HepG2 (cell line): ENCODE measurements around the gene CCDC3. TPM values are rescaled to one million over a fixed set of nuclear protein-coding genes. Genes with fewer than 3 reads are reported as not detected.

Experiments used
- ATAC-seq: fragments of 200-7000 bp; cut with Tn5 transposase; 3 replicates; pipeline ENCODE4 v1.9.1; 2020; ENCODE audit warnings: mild to moderate bottlenecking, moderate library complexity
- BruUV-seq: library from RNA; stranded (reverse); fragments of 400-500 nt; replicated peaks from 2 replicates; lab custom pipeline; 2021; lab: Mats Ljungman, UMichigan
- CTCF ChIA-PET: fragments of 300-600 bp; formaldehyde crosslinking; extraction: SDS; loops from one replicate; lab custom pipeline; 2021; ENCODE audit warnings: low total read pairs, inconsistent platforms, low intra/inter-chr PET ratio; lab: Yijun Ruan, JAX
- POLR2A ChIA-PET: fragments of 350-600 bp; sonication (Branson Sonifier 250); formaldehyde crosslinking; loops from one replicate; lab custom pipeline; 2020; ENCODE audit warnings: antibody characterized with exemption, inconsistent platforms; lab: Yijun Ruan, JAX
- DNase-seq: peaks from one replicate; pipeline ENCODE4 v3.0.0-alpha.2; 2015; ENCODE audit warnings: low spot score
- FAIRE-seq: peaks from 3 replicates; lab custom pipeline; 2011; peaks lifted over from hg19 to GRCh38; lab: Jason Lieb, UNC
- H2AFZ ChIP-seq: one replicate; pipeline ENCODE4 v1.6.1; 2011; ENCODE audit warnings: low read length, inconsistent platforms
- H3K27ac ChIP-seq: fragments of 300-600 bp; 3 replicates; pipeline ENCODE4 v1.8.0; 2011; ENCODE audit warnings: mixed run types, mild to moderate bottlenecking, mixed read lengths, low read length, inconsistent platforms; ENCODE audit not compliant: insufficient read depth; ENCODE audit errors: extremely low read length
- H3K27me3 ChIP-seq, 2 experiments: fragments of 200-600 bp in 1 of 2; 2 replicates in 1 of 2; 3 replicates in 1 of 2; pipeline versions ENCODE4 v1.6.0 to v1.8.0; 2011; ENCODE audit warnings: low read length in 2 of 2, mild to moderate bottlenecking in 2 of 2, moderate library complexity in 2 of 2, inconsistent platforms in 1 of 2; ENCODE audit not compliant: insufficient read depth in 2 of 2, control insufficient read depth in 1 of 2
- H3K36me3 ChIP-seq, 2 experiments: fragments of 200-600 bp in 1 of 2; replicated peaks in 1 of 2; 2 replicates in 1 of 2; 3 replicates in 1 of 2; pipeline versions ENCODE4 v1.5.1 to v1.8.0; 2011; ENCODE audit warnings: low read length in 2 of 2, inconsistent platforms in 1 of 2; ENCODE audit not compliant: insufficient read depth in 2 of 2, control insufficient read depth in 1 of 2
- H3K4me1 ChIP-seq: 2 replicates; pipeline ENCODE4 v1.5.1; 2012; ENCODE audit warnings: low read length, inconsistent platforms; ENCODE audit not compliant: insufficient read depth
- H3K4me2 ChIP-seq: 2 replicates; pipeline ENCODE4 v1.6.0; 2011; ENCODE audit warnings: low read depth, low read length, inconsistent platforms
- H3K4me3 ChIP-seq, 3 experiments: fragments of 200-600 bp in 1 of 3; sonication (generic), shearing (Covaris generic) in 1 of 3; replicated peaks in 1 of 3; 2 replicates each; pipeline ENCODE4 v1.5.1; 2011 to 2016; ENCODE audit warnings: low read length in 3 of 3, inconsistent platforms in 2 of 3, low read depth in 2 of 3, mild to moderate bottlenecking in 2 of 3, control low read depth in 1 of 3, mixed read lengths in 1 of 3; ENCODE audit not compliant: insufficient read depth in 1 of 3
- H3K79me2 ChIP-seq: one replicate; pipeline ENCODE4 v1.6.1; 2011; ENCODE audit warnings: low read length, inconsistent platforms; ENCODE audit not compliant: insufficient read depth
- H3K9ac ChIP-seq: 2 replicates; pipeline ENCODE4 v1.6.0; 2011; ENCODE audit warnings: mild to moderate bottlenecking, low read depth, low read length, inconsistent platforms; ENCODE audit not compliant: insufficient read depth
- H3K9me3 ChIP-seq: 2 replicates; pipeline ENCODE4 v1.5.1; 2012; ENCODE audit warnings: mild to moderate bottlenecking, low read length
- H4K20me1 ChIP-seq: 2 replicates; pipeline ENCODE4 v1.6.0; 2011; ENCODE audit warnings: inconsistent platforms, mild to moderate bottlenecking, low read length, moderate library complexity; ENCODE audit not compliant: insufficient read depth
- AGO2 ChIP-seq: fragments of 200-400 bp; formaldehyde crosslinking; optimal IDR thresholded peaks from 2 replicates; pipeline ENCODE3; 2017; ENCODE audit warnings: mild to moderate bottlenecking, low read depth, low read length, moderate library complexity
- CBX1 ChIP-seq: IDR thresholded peaks from one replicate; pipeline ENCODE4 v1.6.1; 2016; ENCODE audit warnings: antibody characterized with exemption, low read depth
- KDM6A ChIP-seq: IDR thresholded peaks from 2 replicates; pipeline ENCODE4 v1.6.1; 2016; ENCODE audit warnings: low read depth
- MIXL1 ChIP-seq: IDR thresholded peaks from 2 replicates; pipeline ENCODE4 v1.6.1; 2016
- NKX3-1 ChIP-seq: sonication (generic); formaldehyde crosslinking; IDR thresholded peaks from 2 replicates; pipeline ENCODE4 v1.5.0; 2020; ENCODE audit warnings: missing genetic modification reagents
- NPAS2 ChIP-seq: sonication (generic); formaldehyde crosslinking; IDR thresholded peaks from 2 replicates; pipeline ENCODE4 v1.8.0; 2022; ENCODE audit warnings: mild to moderate bottlenecking, missing genetic modification reagents, borderline replicate concordance
- RAD21 ChIP-seq: fragments of 450-650 bp; formaldehyde crosslinking; IDR thresholded peaks from 2 replicates; pipeline ENCODE4 v1.5.0; 2020; ENCODE audit warnings: mild to moderate bottlenecking
- SETDB1 ChIP-seq: sonication (generic); formaldehyde crosslinking; IDR thresholded peaks from 2 replicates; pipeline ENCODE4 v1.5.1; 2020; ENCODE audit warnings: missing genetic modification reagents, mild to moderate bottlenecking, borderline replicate concordance
- STAG1 ChIP-seq: sonication (generic); formaldehyde crosslinking; IDR thresholded peaks from 2 replicates; pipeline ENCODE4 v1.4.0; 2020; ENCODE audit warnings: missing genetic modification reagents
- THAP8 ChIP-seq: sonication (generic); formaldehyde crosslinking; IDR thresholded peaks from 2 replicates; pipeline ENCODE4 v1.5.1; 2020; ENCODE audit warnings: missing genetic modification reagents, mild to moderate bottlenecking, borderline replicate concordance
- ZFP41 ChIP-seq: sonication (generic); formaldehyde crosslinking; IDR thresholded peaks from 2 replicates; pipeline ENCODE4 v1.4.0; 2020; ENCODE audit warnings: mild to moderate bottlenecking, missing genetic modification reagents, borderline replicate concordance
- ZMYM3 ChIP-seq: sonication (generic); formaldehyde crosslinking; IDR thresholded peaks from 2 replicates; pipeline ENCODE4 v1.5.1; 2020; ENCODE audit warnings: mild to moderate bottlenecking, missing genetic modification reagents
- ZNF260 ChIP-seq: sonication (generic); formaldehyde crosslinking; IDR thresholded peaks from 2 replicates; pipeline ENCODE4 v1.4.0; 2020; ENCODE audit warnings: missing genetic modification reagents, low read depth, mild to moderate bottlenecking, borderline replicate concordance
- ZNF598 ChIP-seq: sonication (generic); formaldehyde crosslinking; IDR thresholded peaks from 2 replicates; pipeline ENCODE4 v1.5.1; 2020; ENCODE audit warnings: mild to moderate bottlenecking, missing genetic modification reagents, borderline replicate concordance
- ZNF773 ChIP-seq: sonication (generic); formaldehyde crosslinking; IDR thresholded peaks from 2 replicates; pipeline ENCODE4 v1.4.0; 2020; ENCODE audit warnings: missing genetic modification reagents, borderline replicate concordance
- ZNF777 ChIP-seq: sonication (generic); formaldehyde crosslinking; IDR thresholded peaks from 2 replicates; pipeline ENCODE4 v1.4.0; 2020; ENCODE audit warnings: missing genetic modification reagents
- ZNF839 ChIP-seq: sonication (generic); formaldehyde crosslinking; IDR thresholded peaks from 2 replicates; pipeline ENCODE4 v1.4.0; 2020; ENCODE audit warnings: missing genetic modification reagents, mild to moderate bottlenecking, borderline replicate concordance
- ZNF878 ChIP-seq: sonication (generic); formaldehyde crosslinking; IDR thresholded peaks from 2 replicates; pipeline ENCODE4 v1.8.1; 2023; ENCODE audit warnings: mild to moderate bottlenecking, missing genetic modification reagents, moderate library complexity
- ZNF891 ChIP-seq: sonication (generic); formaldehyde crosslinking; IDR thresholded peaks from 2 replicates; pipeline ENCODE4 v1.5.0; 2020; ENCODE audit warnings: mild to moderate bottlenecking, missing genetic modification reagents
- ZSCAN25 ChIP-seq: sonication (generic); formaldehyde crosslinking; IDR thresholded peaks from 2 replicates; pipeline ENCODE4 v1.8.0; 2022; ENCODE audit warnings: mild to moderate bottlenecking, missing genetic modification reagents
- WGBS: methylation state at CpG from one replicate; pipeline ENCODE4 v1.1.6; 2017; ENCODE audit warnings: low lambda C conversion rate; 5-methylcytosine and 5-hydroxymethylcytosine counted together
- in situ Hi-C: cut with HindIII; loops from 2 replicates; pipeline ENCODE4 v1.10.0; 2017; ENCODE audit warnings: low pct_unique_long_range_greater_than_20kb; ENCODE audit not compliant: extremely low pct_ligation_motif_present
- intact Hi-C: fragments of 100-400 bp; cut with micrococcal nuclease; formaldehyde crosslinking; loops from one replicate; pipeline ENCODE4 v1.10.0; 2022; ENCODE audit not compliant: unreplicated experiment
- polyA plus RNA-seq, 8 experiments: library from polyadenylated mRNA; depleted of rRNA in 3 of 8; stranded (reverse) in 7 of 8; unstranded in 1 of 8; fragments of >200 nt; fragmentation: Illumina TruSeq in 4 of 8; extraction: Trizol in 4 of 8; gene quantifications; 2 replicates each; pipeline versions ENCODE4 v1.2.1 to v1.2.3, GENCODE V29; 2011 to 2016; ENCODE audit warnings: low read depth in 4 of 8, missing spikeins in 1 of 8, mixed read lengths in 1 of 8; ENCODE audit not compliant: insufficient read depth in 1 of 8
- total RNA-seq, 5 experiments: library from RNA; depleted of rRNA; stranded (reverse); fragments of >200 nt; fragmentation: Illumina TruSeq; extraction: Trizol; gene quantifications; 2 replicates each; pipeline ENCODE4 v1.2.3, GENCODE V29; 2016; ENCODE audit warnings: low read depth in 1 of 5
- TF ChIP-seq, protein P1 (sequence below): sonication (generic); formaldehyde crosslinking; IDR thresholded peaks from 2 replicates; pipeline ENCODE4 v1.4.0; 2020; ENCODE audit warnings: missing genetic modification reagents

The CCDC3 gene
- total and polyA plus RNA-seq, 2 of the 13 experiments (the other 11 are each of a cell fraction or from before 2014, with no cell fraction given), result not detected

DNA sequence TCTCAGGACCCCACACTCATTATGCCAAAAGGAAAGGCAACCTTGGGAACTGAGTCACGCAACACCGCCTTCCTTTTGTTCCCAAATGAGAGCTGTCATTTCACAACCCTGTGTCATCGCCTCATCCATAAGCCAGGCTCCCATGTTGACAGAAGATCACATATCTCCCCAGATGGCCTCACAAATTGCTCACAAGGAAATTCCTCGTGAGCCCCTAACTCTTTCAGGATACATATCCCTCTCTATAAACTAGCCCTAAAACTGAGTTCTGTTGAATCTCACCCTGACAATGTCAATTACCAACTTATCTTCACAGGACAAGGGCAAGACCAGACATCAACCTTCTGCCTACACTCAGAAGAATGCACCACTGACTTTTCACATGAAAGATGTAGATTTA lies 22.6 kb downstream of the CCDC3 start:
- WGBS, result 54% methylated on average over 4 of the region's 4 CpGs
- Histone ChIP-seq H3K27ac (no peak overlapping the region), H2AFZ (no peak overlapping the region), H3K27me3 (0 out of 5 replicates have a peak, but pooled peaks cover 0 to 5% of the 10 kb centered on the region in 2 experiments), H3K4me2 (no peak overlapping the region), H4K20me1 (no peaks in the 10 kb centered on the region), H3K36me3 (no peaks in the 10 kb centered on the region), H3K9me3 (no peaks in the 10 kb centered on the region), H3K9ac (no peak overlapping the region), H3K4me3 (no peak overlapping the region), H3K79me2 (no peaks in the 10 kb centered on the region), H3K4me1 (no peaks in the 10 kb centered on the region)
- in situ Hi-C loops, result no loop called here
- CTCF ChIA-PET, result no interaction called here
- DNase-seq (no peak), ATAC-seq (no peak), FAIRE-seq (no peak)
- POLR2A ChIA-PET, result no interaction called here
- BruUV-seq, result no TSS peak
- TF ChIP-seq ZNF891 (CRISPR knock-in tag) (no peak), ZNF839 (CRISPR knock-in tag) (no peak), ZNF878 (no peak)
- intact Hi-C loops, result no loop called here

DNA sequence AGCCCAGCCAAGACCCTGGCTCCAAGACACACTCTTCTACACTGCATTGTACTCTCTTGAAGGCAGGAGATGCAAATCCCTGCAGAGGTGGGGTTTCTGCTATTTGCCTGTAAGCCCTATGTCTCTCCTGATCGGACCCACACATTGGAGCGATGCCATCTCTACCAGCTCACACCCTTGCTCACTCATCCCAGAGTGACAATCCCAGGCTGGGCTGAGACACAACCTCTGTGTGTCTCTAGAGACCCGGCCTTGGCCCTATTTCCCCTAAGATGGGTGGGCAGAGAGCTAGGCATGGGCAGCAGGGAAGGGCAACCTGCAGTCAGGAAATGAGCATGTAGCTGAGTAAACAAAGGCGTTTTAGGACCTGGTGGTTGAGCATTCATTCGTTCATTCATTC lies 25.6 kb downstream of the CCDC3 start:
- no peak overlapping the region for H3K4me3 ChIP-seq
- intact Hi-C loops, result no loop called here
- no peak for FAIRE-seq
- no peaks in the 10 kb centered on the region for H3K9me3 ChIP-seq
- POLR2A ChIA-PET, result no interaction called here
- CTCF ChIA-PET, result no interaction called here
- no peak for DNase-seq
- in situ Hi-C loops, result no loop called here
- H3K79me2 ChIP-seq, result no peaks in the 10 kb centered on the region
- H3K9ac ChIP-seq, result no peak overlapping the region
- no peaks in the 10 kb centered on the region for H3K4me1 ChIP-seq
- no peak overlapping the region for H3K27ac ChIP-seq
- H3K36me3 ChIP-seq, result no peaks in the 10 kb centered on the region
- no peak for ATAC-seq
- H2AFZ ChIP-seq, result no peak overlapping the region
- no peak overlapping the region for H3K4me2 ChIP-seq
- 0% methylated on average over 4 of the region's 5 CpGs for WGBS
- H3K27me3 ChIP-seq, result 0 out of 5 replicates have a peak, but pooled peaks cover 0 to 5% of the 10 kb centered on the region in 2 experiments
- BruUV-seq, result no TSS peak
- no peaks in the 10 kb centered on the region for H4K20me1 ChIP-seq
- TF ChIP-seq ZNF260 (CRISPR knock-in tag) (no peak), ZNF777 (CRISPR knock-in tag) (no peak), ZFP41 (CRISPR knock-in tag) (no peak), ZNF773 (CRISPR knock-in tag) (no peak), RAD21 (CRISPR knock-in tag) (no peak), KDM6A (CRISPR knock-in tag) (no peak), STAG1 (no peak), MIXL1 (CRISPR knock-in tag) (no peak), CBX1 (no peak), NPAS2 (CRISPR knock-in tag) (no peak), ZSCAN25 (no peak), SETDB1 (CRISPR knock-in tag) (no peak), ZMYM3 (CRISPR knock-in tag) (no peak), NKX3-1 (CRISPR knock-in tag) (no peak), THAP8 (no peak), ZNF598 (CRISPR knock-in tag) (no peak), AGO2 (no peak)
- TF ChIP-seq, protein P1, sequence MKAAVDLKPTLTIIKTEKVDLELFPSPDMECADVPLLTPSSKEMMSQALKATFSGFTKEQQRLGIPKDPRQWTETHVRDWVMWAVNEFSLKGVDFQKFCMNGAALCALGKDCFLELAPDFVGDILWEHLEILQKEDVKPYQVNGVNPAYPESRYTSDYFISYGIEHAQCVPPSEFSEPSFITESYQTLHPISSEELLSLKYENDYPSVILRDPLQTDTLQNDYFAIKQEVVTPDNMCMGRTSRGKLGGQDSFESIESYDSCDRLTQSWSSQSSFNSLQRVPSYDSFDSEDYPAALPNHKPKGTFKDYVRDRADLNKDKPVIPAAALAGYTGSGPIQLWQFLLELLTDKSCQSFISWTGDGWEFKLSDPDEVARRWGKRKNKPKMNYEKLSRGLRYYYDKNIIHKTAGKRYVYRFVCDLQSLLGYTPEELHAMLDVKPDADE (CRISPR knock-in tag), result no peak
